ENCODE measurements around the gene RASGRP1.
A peak's percentile ranks its signal among the peaks of the same experiment; 100 is the strongest.

RASGRP1 gene

DNA sequence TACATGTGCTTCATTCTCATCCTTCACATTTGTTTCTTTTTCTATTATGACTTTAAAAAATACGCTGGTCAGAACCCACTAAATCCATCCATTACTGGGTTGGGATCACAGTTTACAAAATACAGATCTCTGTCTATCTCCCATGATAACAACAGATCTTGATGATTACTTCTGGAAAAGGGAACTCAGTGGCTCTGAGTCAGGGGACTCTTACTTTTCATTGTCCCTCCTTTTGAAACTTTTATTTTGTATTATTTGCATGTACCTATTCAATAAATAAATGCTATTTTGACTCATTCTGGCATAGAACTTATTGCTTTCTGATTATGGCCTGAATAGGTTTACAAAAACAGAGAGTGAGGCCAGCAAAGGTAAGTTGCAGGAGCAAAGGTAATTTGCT, 11.6 kb upstream of the RASGRP1 start:
- no peak overlapping the region for H2AFZ ChIP-seq (ENCODE audit: low read depth, low read length)
- H3K79me2 ChIP-seq (ENCODE audit: low read length) = no peaks in the 10 kb centered on the region
- no peak overlapping the region for H3K9ac ChIP-seq (ENCODE audit: low read length)
- no peaks in the 10 kb centered on the region for H3K36me3 ChIP-seq (replicated peaks; ENCODE audit: low read depth, low read length)
- H3K4me2 ChIP-seq (ENCODE audit: low read length) = no peak overlapping the region
- H3K27me3 ChIP-seq (ENCODE audit: low read depth, low read length) = no peaks in the 10 kb centered on the region
- no peaks in the 10 kb centered on the region for H4K20me1 ChIP-seq (ENCODE audit: insufficient read depth, low read length)
- H3K9me3 ChIP-seq (ENCODE audit: insufficient read depth, low read length) = no peaks in the 10 kb centered on the region
- TF ChIP-seq, protein P1, sequence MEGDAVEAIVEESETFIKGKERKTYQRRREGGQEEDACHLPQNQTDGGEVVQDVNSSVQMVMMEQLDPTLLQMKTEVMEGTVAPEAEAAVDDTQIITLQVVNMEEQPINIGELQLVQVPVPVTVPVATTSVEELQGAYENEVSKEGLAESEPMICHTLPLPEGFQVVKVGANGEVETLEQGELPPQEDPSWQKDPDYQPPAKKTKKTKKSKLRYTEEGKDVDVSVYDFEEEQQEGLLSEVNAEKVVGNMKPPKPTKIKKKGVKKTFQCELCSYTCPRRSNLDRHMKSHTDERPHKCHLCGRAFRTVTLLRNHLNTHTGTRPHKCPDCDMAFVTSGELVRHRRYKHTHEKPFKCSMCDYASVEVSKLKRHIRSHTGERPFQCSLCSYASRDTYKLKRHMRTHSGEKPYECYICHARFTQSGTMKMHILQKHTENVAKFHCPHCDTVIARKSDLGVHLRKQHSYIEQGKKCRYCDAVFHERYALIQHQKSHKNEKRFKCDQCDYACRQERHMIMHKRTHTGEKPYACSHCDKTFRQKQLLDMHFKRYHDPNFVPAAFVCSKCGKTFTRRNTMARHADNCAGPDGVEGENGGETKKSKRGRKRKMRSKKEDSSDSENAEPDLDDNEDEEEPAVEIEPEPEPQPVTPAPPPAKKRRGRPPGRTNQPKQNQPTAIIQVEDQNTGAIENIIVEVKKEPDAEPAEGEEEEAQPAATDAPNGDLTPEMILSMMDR (IDR thresholded peaks at IDR 0.05; ENCODE audit: low read depth, low read length) = no peak
- no peak for TF ChIP-seq EZH2phosphoT487 (IDR thresholded peaks at IDR 0.05; ENCODE audit: low read depth)
- H3K4me3 ChIP-seq (ENCODE audit: low read length) = no peak overlapping the region
- no peak overlapping the region for H3K27ac ChIP-seq (ENCODE audit: low read length)
- H3K4me1 ChIP-seq (ENCODE audit: low read length) = peaks cover 8% of the 10 kb centered on the region; the same call in 1 of the 2 replicates

DNA sequence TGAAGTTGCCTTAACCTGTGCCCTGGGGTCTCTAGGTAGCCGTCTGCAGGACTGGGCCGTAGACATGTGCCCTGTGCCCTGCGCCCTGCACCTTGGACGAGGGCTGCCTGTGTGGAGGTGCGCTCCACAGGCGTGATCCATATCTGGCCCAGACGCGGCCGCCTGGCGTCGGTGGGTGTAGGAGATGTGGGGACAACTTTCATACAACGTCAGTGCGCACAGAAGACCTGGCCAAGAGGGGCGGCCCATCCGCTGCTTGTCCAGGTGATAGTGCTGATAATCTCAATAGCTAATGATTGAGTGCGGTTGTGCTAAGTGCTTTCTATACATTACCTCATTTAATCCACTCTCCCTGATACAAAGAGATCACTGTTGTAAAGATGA, 665 bp upstream of the RASGRP1 start:
- H3K9ac ChIP-seq (ENCODE audit: low read length) = peak overlapping the region; percentile 87
- peak overlapping the region; percentile 88 for H3K4me3 ChIP-seq (ENCODE audit: low read length)
- peaks cover 1% of the 10 kb centered on the region; the same call in 1 of the 2 replicates for H4K20me1 ChIP-seq (ENCODE audit: insufficient read depth, low read length)
- no peak for TF ChIP-seq EZH2phosphoT487 (IDR thresholded peaks at IDR 0.05; ENCODE audit: low read depth)
- TF ChIP-seq, protein P1 (IDR thresholded peaks at IDR 0.05; ENCODE audit: low read depth, low read length) = no peak
- peak overlapping the region; percentile 57; the same call in 1 of the 2 replicates for H2AFZ ChIP-seq (ENCODE audit: low read depth, low read length)
- peak overlapping the region; percentile 94 for H3K4me2 ChIP-seq (ENCODE audit: low read length)
- H3K27me3 ChIP-seq (ENCODE audit: low read depth, low read length) = no peaks in the 10 kb centered on the region
- peaks cover 42% of the 10 kb centered on the region for H3K79me2 ChIP-seq (ENCODE audit: low read length)
- H3K27ac ChIP-seq (ENCODE audit: low read length) = no peak overlapping the region
- H3K4me1 ChIP-seq (ENCODE audit: low read length) = peaks cover 39% of the 10 kb centered on the region
- peaks cover 12% of the 10 kb centered on the region for H3K36me3 ChIP-seq (replicated peaks; ENCODE audit: low read depth, low read length)
- H3K9me3 ChIP-seq (ENCODE audit: insufficient read depth, low read length) = no peaks in the 10 kb centered on the region

DNA sequence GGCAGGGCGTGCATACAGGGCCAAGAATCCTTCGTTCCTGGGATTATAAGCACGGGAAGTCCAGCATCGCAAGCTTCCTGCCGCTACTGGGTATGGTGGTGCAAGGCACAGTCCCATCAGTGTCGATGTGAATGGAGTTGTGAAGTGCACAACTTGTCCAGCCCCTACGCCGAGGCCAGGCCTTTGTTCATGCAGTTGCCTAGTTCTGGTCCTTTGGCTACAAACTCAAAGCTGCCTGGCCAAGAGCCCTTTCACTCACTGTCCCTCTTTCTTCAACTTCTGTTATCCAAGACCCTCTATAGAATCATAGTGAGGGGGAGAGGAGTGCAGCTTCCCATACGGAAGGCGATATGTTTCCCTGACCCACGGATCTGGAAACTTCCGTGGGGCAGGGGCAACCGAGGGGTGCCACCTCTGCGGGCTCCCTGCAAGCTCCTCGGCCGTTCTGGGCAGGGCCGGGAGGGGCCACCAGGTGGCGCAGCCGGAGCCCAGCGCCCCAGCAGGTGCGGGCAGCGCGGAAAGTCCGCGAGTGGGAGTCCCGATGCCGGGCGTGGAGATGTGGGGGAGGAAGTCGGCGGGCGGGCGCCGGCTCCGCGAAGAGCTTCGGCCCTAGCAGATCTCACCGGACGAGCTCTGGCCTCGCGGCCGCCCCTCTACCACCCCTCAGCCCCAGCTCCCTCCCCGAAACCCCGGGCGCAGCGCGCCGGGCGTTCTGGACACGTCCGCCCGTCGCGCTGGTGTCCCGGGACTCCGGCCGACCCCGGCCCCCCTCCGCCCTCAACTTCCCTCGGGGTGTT, 693 bp downstream of the RASGRP1 start:
- H4K20me1 ChIP-seq (ENCODE audit: insufficient read depth, low read length) = peaks cover 8% of the 10 kb centered on the region; the same call in 1 of the 2 replicates
- H3K36me3 ChIP-seq (replicated peaks; ENCODE audit: low read depth, low read length) = peaks cover 25% of the 10 kb centered on the region
- H3K27me3 ChIP-seq (ENCODE audit: low read depth, low read length) = no peaks in the 10 kb centered on the region
- peaks cover 56% of the 10 kb centered on the region for H3K79me2 ChIP-seq (ENCODE audit: low read length)
- peak overlapping the region; percentile 88 for H3K4me3 ChIP-seq (ENCODE audit: low read length)
- H2AFZ ChIP-seq (ENCODE audit: low read depth, low read length) = no peak overlapping the region; the same call in 1 of the 2 replicates
- H3K27ac ChIP-seq (ENCODE audit: low read length) = peak overlapping the region; percentile 81
- H3K9me3 ChIP-seq (ENCODE audit: insufficient read depth, low read length) = no peaks in the 10 kb centered on the region
- H3K4me1 ChIP-seq (ENCODE audit: low read length) = peaks cover 43% of the 10 kb centered on the region
- TF ChIP-seq EZH2phosphoT487 (IDR thresholded peaks at IDR 0.05; ENCODE audit: low read depth) = no peak
- TF ChIP-seq, protein P1 (IDR thresholded peaks at IDR 0.05; ENCODE audit: low read depth, low read length) = peak; percentile 86
- H3K9ac ChIP-seq (ENCODE audit: low read length) = peak overlapping the region; percentile 87
- peak overlapping the region; percentile 96 for H3K4me2 ChIP-seq (ENCODE audit: low read length)

DNA sequence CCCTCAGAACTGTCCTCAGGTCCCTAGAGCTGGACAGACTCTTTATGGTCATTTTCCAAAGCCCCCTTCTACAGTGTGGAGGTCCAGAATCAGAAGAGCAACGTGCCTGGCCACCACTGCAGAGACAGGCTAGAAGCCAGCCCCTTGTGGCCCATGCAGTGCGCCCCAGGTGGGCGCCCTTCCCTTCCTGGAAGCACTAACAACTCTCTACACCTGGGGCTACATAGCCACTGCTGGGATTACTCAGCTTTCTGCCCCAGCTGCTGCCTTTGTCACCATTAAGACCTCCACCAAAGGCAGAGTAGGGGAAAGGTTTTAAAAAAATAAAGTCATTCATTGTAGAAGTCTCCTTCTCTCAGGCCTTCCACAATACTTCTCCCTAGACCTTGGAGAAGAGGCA, 2.3 kb downstream of the RASGRP1 start:
- Histone ChIP-seq H3K4me2 (ENCODE audit: low read length) (peak overlapping the region; percentile 96), H3K79me2 (ENCODE audit: low read length) (peaks cover 70% of the 10 kb centered on the region), H3K4me3 (ENCODE audit: low read length) (peak overlapping the region; percentile 88), H3K27me3 (ENCODE audit: low read depth, low read length) (no peaks in the 10 kb centered on the region), H3K9ac (ENCODE audit: low read length) (peak overlapping the region; percentile 87), H2AFZ (ENCODE audit: low read depth, low read length) (no peak overlapping the region), H3K4me1 (ENCODE audit: low read length) (peaks cover 45% of the 10 kb centered on the region), H3K27ac (ENCODE audit: low read length) (peak overlapping the region; percentile 81), H4K20me1 (ENCODE audit: insufficient read depth, low read length) (peaks cover 9% of the 10 kb centered on the region; the same call in 1 of the 2 replicates), H3K9me3 (ENCODE audit: insufficient read depth, low read length) (no peaks in the 10 kb centered on the region), H3K36me3 (replicated peaks; ENCODE audit: low read depth, low read length) (peaks cover 39% of the 10 kb centered on the region)
- TF ChIP-seq EZH2phosphoT487 (IDR thresholded peaks at IDR 0.05; ENCODE audit: low read depth) = no peak
- TF ChIP-seq, protein P1 (IDR thresholded peaks at IDR 0.05; ENCODE audit: low read depth, low read length) = no peak; the same call in 1 of the 2 replicates

All from OCI-LY3 (cell line).